Kidney epithelial cell (primary cell): ENCODE measurements around the gene KLHL28. TPM values are rescaled to one million over a fixed set of nuclear protein-coding genes. Genes with fewer than 3 reads are reported as not detected.

Source experiments
- DNase-seq: peaks from one replicate; pipeline ENCODE4 v3.0.0-alpha.2; 2010; ENCODE audit warnings: low read depth
- H3K27me3 ChIP-seq: 2 replicates; pipeline ENCODE4 v1.6.0; 2011; ENCODE audit warnings: low read length; ENCODE audit not compliant: control insufficient read depth, insufficient read depth
- H3K36me3 ChIP-seq: 2 replicates; pipeline ENCODE4 v1.5.1; 2011; ENCODE audit warnings: low read length; ENCODE audit not compliant: control insufficient read depth, insufficient read depth
- H3K4me3 ChIP-seq: 2 replicates; pipeline ENCODE4 v1.5.1; 2011; ENCODE audit warnings: low read depth, mild to moderate bottlenecking, control low read depth, low read length
- total RNA-seq: library from RNA; depleted of rRNA; stranded (reverse); fragments of >200 nt; gene quantifications from 2 replicates; pipeline ENCODE4 v1.2.3, GENCODE V29; 2015
- TF ChIP-seq, protein P1 (sequence below): IDR thresholded peaks from 2 replicates; pipeline ENCODE4 v1.5.1; 2011; ENCODE audit warnings: mild to moderate bottlenecking, moderate library complexity, low read length, control low read depth, inconsistent platforms; ENCODE audit not compliant: insufficient read depth, poor library complexity, severe bottlenecking

The KLHL28 gene, protein sequence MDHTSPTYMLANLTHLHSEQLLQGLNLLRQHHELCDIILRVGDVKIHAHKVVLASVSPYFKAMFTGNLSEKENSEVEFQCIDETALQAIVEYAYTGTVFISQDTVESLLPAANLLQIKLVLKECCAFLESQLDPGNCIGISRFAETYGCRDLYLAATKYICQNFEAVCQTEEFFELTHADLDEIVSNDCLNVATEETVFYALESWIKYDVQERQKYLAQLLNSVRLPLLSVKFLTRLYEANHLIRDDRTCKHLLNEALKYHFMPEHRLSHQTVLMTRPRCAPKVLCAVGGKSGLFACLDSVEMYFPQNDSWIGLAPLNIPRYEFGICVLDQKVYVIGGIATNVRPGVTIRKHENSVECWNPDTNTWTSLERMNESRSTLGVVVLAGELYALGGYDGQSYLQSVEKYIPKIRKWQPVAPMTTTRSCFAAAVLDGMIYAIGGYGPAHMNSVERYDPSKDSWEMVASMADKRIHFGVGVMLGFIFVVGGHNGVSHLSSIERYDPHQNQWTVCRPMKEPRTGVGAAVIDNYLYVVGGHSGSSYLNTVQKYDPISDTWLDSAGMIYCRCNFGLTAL
- total RNA-seq: 12.4 and 12.9 TPM in 2 replicates

DNA sequence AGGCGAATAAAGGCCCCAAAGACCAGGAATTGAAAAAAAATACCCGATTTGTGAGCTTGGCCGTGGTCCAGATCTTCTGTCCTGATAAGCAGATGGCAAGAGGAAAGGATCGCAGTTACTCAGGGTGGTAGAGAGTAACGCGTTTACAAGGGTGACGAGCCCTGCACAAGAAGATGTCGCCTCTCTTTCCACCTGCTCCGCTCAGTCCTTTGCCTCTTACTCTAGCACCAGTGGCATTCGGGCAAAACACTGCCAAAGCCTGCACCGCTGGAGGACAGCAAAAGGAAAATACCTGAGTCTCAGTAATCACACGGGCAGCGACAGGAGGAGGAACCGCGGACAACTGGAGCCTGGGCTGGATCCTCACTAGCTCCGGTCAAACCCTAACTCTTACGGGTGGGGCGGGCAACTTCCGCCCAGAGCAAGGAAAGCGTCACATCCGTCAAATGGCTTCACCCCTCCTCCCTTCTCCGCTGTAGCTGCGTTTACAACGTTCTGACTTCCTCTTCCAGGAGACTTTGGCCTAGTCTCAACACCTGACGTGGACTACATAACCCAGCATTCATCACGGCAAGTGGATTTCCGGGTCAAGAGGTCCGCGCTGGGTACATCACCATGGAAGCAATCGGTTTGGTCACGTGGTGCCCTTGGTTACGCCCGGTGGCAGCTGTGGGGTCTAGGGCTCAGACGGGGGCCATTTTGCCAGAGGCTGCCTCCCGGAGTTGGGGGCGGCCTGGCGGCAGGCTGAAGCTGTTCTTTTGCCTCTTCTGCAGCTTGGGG lies at the start of gene KLHL28, which contains the start of gene TOGARAM1:
Gene KLHL28 (minus strand): TSS at position 394 of the 780 bp plus-strand sequence. CDS start 16,019 bp downstream, outside the sequence.
Gene TOGARAM1 (plus strand): TSS at position 637 of the 780 bp plus-strand sequence. CDS start 232 bp downstream, outside the sequence.
- DNase-seq: peak; percentile 100
- no peaks in the 10 kb centered on the region for H3K36me3 ChIP-seq
- no peaks in the 10 kb centered on the region for H3K27me3 ChIP-seq
- H3K4me3 ChIP-seq: peak within 1 kb of the TSS; percentile 94
- TF ChIP-seq, protein P1, sequence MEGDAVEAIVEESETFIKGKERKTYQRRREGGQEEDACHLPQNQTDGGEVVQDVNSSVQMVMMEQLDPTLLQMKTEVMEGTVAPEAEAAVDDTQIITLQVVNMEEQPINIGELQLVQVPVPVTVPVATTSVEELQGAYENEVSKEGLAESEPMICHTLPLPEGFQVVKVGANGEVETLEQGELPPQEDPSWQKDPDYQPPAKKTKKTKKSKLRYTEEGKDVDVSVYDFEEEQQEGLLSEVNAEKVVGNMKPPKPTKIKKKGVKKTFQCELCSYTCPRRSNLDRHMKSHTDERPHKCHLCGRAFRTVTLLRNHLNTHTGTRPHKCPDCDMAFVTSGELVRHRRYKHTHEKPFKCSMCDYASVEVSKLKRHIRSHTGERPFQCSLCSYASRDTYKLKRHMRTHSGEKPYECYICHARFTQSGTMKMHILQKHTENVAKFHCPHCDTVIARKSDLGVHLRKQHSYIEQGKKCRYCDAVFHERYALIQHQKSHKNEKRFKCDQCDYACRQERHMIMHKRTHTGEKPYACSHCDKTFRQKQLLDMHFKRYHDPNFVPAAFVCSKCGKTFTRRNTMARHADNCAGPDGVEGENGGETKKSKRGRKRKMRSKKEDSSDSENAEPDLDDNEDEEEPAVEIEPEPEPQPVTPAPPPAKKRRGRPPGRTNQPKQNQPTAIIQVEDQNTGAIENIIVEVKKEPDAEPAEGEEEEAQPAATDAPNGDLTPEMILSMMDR: no peak

DNA sequence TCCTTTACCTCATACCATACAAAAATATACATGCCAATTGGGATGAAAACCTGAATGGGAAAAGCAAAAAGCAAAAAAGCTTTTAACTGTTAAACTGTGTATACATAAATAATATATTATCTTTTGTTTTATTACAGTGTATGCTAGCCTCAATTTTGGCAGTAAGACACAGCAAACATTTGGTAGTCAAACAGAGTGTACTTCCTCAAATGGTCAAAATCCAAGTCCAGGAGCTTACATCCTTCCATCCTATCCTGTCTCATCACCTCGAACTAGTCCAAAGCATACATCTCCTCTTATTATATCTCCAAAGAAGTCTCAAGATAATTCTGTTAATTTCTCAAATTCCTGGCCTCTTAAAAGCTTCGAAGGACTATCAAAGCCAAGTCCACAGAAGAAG lies 42.2 kb upstream of the KLHL28 start:
- no peaks in the 10 kb centered on the region for H3K36me3 ChIP-seq
- no peak overlapping the region for H3K4me3 ChIP-seq
- no peak for DNase-seq
- TF ChIP-seq, protein P1: no peak
- no peaks in the 10 kb centered on the region for H3K27me3 ChIP-seq

DNA sequence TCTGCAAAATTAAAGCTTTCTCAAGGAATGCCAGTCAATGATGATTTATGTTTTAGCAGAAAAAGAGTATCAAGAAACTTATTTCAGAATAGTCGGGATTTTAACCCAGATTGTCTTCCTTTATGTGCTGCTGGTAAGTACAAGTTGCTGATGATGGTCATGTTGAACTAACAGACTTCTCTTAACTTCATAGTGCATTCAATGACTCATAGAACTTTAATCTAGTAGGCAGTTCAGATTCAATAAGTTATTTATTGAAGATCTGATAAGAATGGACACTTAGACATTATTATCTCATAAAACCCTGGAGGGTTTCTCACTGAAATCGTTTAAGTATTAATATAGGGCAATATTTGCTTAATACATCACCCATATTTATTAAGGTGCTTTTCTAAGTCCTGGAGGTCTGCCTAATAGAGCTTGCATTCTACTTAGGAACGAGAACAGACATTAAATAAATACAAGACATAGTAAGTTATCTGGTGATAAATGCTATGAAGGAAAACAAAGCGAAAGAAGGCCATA lies 34.1 kb upstream of the KLHL28 start:
- TF ChIP-seq, protein P1: no peak
- H3K36me3 ChIP-seq: no peaks in the 10 kb centered on the region
- no peak for DNase-seq
- no peak overlapping the region for H3K4me3 ChIP-seq
- H3K27me3 ChIP-seq: no peaks in the 10 kb centered on the region

DNA sequence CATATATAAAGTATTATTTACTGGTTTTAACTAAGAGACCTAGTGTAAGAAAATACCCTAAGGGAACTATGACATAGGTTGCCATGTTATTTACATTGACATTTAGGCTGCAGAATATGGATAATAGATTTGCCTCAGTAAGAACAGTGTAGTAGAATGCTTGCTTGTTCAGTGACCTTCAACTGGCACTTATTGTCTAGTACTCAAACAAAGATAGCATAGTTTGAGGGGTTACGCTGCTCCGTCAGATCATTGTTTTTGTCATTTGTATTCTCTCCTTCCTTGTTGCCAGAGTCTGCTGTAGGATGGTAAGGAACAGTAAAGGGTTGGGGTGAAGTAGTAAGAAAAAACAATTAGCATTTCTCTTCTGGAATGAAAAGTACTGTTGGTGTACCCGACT lies 33.4 kb upstream of the KLHL28 start:
- H3K4me3 ChIP-seq: no peak overlapping the region
- no peaks in the 10 kb centered on the region for H3K27me3 ChIP-seq
- no peaks in the 10 kb centered on the region for H3K36me3 ChIP-seq
- no peak for DNase-seq
- TF ChIP-seq, protein P1: no peak

DNA sequence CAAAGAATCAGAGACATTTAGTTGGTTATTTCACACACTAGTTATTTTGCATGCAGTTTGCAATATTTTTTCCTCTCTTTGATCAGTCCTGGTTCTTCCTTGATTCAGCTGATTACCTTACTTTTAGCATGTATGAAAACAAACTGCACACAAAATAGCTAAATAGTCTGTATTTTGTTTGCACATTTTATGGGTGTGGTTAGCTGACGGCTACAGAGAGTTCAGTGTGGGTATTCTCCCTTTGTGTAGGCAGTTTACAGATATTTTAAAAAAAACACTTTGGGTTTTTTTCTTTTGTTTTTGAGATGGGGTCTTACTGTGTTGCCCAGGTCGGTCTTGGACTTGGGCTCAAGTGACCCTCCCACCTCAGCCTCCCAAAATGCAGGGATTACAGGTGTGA lies 28.8 kb upstream of the KLHL28 start:
- H3K27me3 ChIP-seq: no peaks in the 10 kb centered on the region

More for the DNA sequence above, 28.8 kb upstream of the KLHL28 start:
- no peak for DNase-seq
- no peak overlapping the region for H3K4me3 ChIP-seq
- TF ChIP-seq, protein P1: no peak
- H3K36me3 ChIP-seq: no peaks in the 10 kb centered on the region
